Measurements from ENCODE around the gene ACTBL2. TPM values are rescaled to one million over a fixed set of nuclear protein-coding genes. Genes with fewer than 3 reads are reported as not detected.

ACTBL2 gene
- total and polyA plus RNA-seq, 3 experiments from 2014 or later = not detected

GRCh38 chr5:57432876-57433275, 49.7 kb downstream of the ACTBL2 start:
- Mint-ChIP-seq H3K27ac (no peak overlapping the region), H3K36me3 (no peaks in the 10 kb centered on the region), H3K27me3 (peaks cover 0 to 5% of the 10 kb centered on the region in 2 donors), H3K4me1 (no peaks in the 10 kb centered on the region), H3K4me3 (no peak overlapping the region), H3K9me3 (peaks cover 0 to 2% (median 0%) of the 10 kb centered on the region in 5 donors)
- Histone ChIP-seq H3K9me3 (ENCODE audit: low read length) (no peaks in the 10 kb centered on the region), H3K27ac (ENCODE audit: low read depth, low read length) (no peak overlapping the region), H3K4me1 (ENCODE audit: insufficient read depth, low read length) (no peaks in the 10 kb centered on the region), H3K27me3 (ENCODE audit: insufficient read depth, low read length, poor library complexity, severe bottlenecking) (no peaks in the 10 kb centered on the region), H3K4me3 (ENCODE audit: low read length) (no peak overlapping the region), H3K36me3 (ENCODE audit: insufficient read depth, low read length) (no peaks in the 10 kb centered on the region)
- ChIA-PET POLR2A (no interaction called here), CTCF (no interaction called here)
- no peak for DNase-seq

- DNase-seq = no peak
- no peaks in the 10 kb centered on the region for H3K36me3 Mint-ChIP-seq
- Histone ChIP-seq H3K27me3 (ENCODE audit: insufficient read depth, low read length, poor library complexity, severe bottlenecking) (no peaks in the 10 kb centered on the region), H3K9me3 (ENCODE audit: low read length) (no peaks in the 10 kb centered on the region), H3K4me3 (ENCODE audit: low read length) (no peak overlapping the region), H3K27ac (ENCODE audit: low read depth, low read length) (no peak overlapping the region), H3K36me3 (ENCODE audit: insufficient read depth, low read length) (no peaks in the 10 kb centered on the region), H3K4me1 (ENCODE audit: insufficient read depth, low read length) (no peaks in the 10 kb centered on the region)
- POLR2A ChIA-PET = no interaction called here
- peaks cover 0 to 5% of the 10 kb centered on the region in 2 donors for H3K27me3 Mint-ChIP-seq
- H3K27ac Mint-ChIP-seq = no peak overlapping the region
- no peaks in the 10 kb centered on the region for H3K4me1 Mint-ChIP-seq
- peaks cover 0 to 2% (median 0%) of the 10 kb centered on the region in 5 donors for H3K9me3 Mint-ChIP-seq
- H3K4me3 Mint-ChIP-seq = no peak overlapping the region
- CTCF ChIA-PET = no interaction called here
These were observed 50.9 kb downstream of the ACTBL2 start for GRCh38 chr5:57431759-57432158.

All from CD8-positive, alpha-beta memory T cell (primary cell).